GM18507 (cell line): ENCODE data around the gene RAB44.

ENCODE experiments used
- DNase-seq: peaks from one replicate; pipeline ENCODE4 v3.0.0; 2011; ENCODE audit warnings: low read depth; ENCODE audit not compliant: insufficient read length; ENCODE audit errors: extremely low spot score
- FAIRE-seq: peaks from 2 replicates; lab custom pipeline; 2011; peaks lifted over from hg19 to GRCh38; lab: Jason Lieb, UNC

Gene RAB44

DNA sequence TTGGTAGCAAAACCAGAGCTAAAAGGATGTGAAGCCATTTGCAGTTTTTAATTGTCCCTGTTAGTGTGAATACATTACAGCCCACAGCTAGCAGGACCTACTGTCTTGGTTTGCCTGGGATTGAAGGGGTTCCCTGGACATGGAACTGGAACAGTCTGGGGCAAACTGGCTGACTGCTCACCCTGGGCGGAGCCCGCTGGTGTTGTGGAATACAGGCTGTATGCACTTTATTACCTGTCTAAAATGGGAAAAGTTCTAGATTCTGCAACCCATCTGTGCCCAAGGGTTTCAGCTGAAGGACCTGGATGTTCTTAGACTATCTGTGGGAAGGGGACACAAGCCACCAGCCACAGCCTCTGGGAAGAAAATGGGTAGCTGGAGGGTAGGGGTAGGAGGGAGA, 31.3 kb upstream of the RAB44 start:
- no peak for DNase-seq
- FAIRE-seq: no peak

- DNase-seq: peak; percentile 80
- FAIRE-seq: peak; percentile 97
These were observed 30.6 kb upstream of the RAB44 start for GRCh38 chr6:36666826-36667591.

DNA sequence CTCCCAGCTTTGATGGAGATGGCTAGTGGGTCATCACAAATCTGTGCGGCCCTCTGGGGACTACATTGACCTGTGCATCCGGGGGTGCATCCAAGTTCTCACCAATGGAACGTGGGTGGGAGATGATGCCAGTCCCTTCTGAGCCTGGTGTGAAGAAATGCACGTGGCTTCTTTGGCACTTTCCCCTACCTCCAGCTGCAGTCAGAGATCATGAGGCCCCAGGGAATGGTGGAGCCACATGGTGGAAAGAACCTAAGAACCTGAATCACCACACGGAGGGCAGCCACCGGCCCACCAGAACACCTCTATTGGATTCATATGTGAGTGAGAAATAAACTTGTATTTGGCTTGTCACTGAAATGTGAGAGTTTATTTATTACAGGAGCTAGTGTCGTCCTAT, 29.0 kb upstream of the RAB44 start:
- FAIRE-seq: no peak
- DNase-seq: no peak

DNA sequence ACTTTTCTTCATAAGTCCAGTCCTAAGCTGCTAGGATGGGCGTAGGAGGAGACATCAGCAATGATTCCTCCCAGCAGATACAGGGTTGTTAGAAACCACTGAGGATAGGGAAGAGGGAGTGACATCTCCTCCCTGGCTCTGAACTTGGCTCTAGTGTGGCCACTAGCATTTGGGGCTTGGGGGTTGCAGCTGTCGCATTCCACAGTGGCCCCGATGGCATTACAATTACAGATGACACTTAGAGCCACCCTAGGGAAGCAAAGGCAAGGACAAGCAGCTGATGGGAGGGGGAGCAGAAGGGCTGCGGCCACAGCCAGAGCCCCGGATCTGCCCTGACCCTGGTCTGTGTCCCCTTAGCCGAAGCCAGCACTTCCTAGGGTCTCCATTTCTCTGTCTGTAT, 28.6 kb upstream of the RAB44 start:
- DNase-seq (no peak), FAIRE-seq (no peak)

DNA sequence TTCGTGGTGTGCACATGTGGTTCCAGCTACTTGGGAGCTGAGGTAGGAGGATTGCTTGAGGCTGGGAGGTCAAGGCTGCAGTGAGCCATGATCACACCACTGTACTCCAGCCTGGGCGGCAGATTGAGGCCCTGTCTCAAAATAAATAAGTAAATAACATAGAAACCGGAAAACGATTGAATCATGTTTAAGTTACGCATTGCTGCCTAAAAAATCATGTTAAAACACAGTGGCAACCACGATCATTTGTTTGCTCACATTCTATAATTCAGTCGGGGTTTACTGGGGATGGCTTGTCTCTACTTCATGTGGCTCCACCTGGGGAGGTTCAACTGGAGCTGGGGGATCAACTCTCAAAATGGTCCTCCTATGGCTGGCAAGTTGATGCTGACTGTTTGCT, 27.4 kb upstream of the RAB44 start:
- FAIRE-seq: no peak
- no peak for DNase-seq

DNA sequence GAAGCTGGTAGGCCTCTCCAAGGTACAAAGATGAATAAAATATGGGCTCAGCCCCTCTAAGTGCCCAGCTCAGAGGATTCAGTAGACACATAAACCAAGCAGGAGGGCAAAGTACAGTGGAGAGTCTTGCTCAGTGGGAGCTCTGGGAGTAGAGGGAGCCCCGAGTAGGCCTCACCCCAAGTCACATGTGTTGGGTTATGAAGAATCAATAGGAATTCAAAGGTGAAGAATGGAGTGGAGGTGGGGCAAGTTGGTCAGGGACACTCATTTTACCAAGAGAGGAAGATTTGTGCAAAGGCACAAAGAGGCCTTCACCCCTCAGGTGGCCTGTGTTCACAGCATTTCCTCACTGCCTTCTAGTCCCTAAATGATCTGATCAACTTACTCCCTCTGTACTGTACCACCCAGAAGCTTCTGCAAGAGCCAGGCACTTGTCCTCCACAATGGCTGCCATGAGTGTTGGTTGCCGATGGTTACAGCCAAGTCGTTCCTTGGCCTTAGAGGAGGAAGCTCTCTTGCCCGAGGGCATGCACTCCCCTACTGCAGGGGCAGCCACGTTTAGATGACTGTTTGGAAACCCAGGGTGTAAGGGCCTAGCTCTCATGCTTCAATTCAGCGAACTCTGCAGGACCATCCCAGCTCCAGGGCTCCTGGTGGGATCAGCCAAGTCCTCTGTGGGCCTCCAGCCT, 25.8 kb upstream of the RAB44 start:
- FAIRE-seq (no peak), DNase-seq (no peak)

- DNase-seq: no peak
- no peak for FAIRE-seq
These were observed 23.7 kb upstream of the RAB44 start for GRCh38 chr6:36673882-36674281.

- DNase-seq (no peak), FAIRE-seq (no peak)
These were observed 22.7 kb upstream of the RAB44 start for GRCh38 chr6:36674942-36675341.

GRCh38 chr6:36676141-36677058, 21.2 kb upstream of the RAB44 start:
- DNase-seq (no peak), FAIRE-seq (peak; percentile 47)

DNA sequence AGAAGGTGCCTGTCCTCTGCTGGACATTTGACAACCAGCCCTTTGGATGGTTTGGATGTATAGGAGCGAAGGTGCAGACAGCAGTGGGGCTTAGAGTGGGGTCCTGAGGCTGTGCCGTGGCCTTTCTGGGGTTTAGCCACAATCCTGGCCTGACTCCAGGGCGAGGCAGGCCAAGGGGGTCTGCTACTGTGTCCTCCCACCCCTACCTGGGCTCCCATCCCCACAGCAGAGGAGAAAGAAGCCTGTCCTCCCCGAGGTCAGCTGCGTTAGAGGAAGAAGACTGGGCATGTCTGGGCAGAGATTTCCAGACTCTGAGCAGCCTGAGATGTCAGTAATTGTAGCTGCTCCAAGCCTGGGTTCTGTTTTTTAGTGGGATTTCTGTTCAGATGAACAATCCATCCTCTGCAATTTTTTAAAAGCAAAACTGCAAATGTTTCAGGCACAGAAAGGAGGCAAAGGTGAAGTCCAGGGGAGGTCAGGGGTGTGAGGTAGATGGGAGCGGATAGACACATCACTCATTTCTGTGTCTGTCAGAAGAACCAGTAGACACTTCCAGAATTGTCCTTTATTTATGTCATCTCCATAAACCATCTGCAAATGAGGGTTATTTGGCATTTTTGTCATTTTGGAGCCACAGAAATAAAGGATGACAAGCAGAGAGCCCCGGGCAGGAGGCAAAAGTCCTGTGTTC, 20.4 kb upstream of the RAB44 start:
- DNase-seq (no peak), FAIRE-seq (no peak)

- DNase-seq (no peak), FAIRE-seq (peak; percentile 38)
These were observed 19.7 kb upstream of the RAB44 start for GRCh38 chr6:36677753-36678487.

DNA sequence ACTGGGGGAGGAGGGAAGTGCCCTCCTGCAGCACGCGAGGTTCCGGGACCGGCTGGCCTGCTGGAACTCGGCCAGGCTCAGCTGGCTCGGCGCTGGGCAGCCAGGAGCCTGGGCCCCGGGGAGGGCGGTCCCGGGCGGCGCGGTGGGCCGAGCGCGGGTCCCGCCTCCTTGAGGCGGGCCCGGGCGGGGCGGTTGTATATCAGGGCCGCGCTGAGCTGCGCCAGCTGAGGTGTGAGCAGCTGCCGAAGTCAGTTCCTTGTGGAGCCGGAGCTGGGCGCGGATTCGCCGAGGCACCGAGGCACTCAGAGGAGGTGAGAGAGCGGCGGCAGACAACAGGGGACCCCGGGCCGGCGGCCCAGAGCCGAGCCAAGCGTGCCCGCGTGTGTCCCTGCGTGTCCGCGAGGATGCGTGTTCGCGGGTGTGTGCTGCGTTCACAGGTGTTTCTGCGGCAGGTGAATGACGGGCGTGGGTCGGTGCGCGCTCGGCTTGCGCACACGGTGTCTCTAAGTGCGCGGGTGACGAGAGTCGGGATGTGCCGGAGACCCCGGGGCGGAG, 19.1 kb upstream of the RAB44 start, which contains the start of gene CDKN1A:
CDKN1A (plus strand) TSS at position 227 of the 555 bp plus-strand sequence. CDS start 5,388 bp downstream, outside the sequence.
- FAIRE-seq (peak; percentile 70), DNase-seq (peak; percentile 62)

GRCh38 chr6:36679043-36679833, 18.4 kb upstream of the RAB44 start:
- FAIRE-seq (no peak), DNase-seq (no peak)

- FAIRE-seq: peak; percentile 86
- DNase-seq: no peak
These were observed 15.1 kb upstream of the RAB44 start for GRCh38 chr6:36682328-36683144.

GRCh38 chr6:36683145-36683655, 14.4 kb upstream of the RAB44 start:
- DNase-seq (no peak), FAIRE-seq (no peak)

DNA sequence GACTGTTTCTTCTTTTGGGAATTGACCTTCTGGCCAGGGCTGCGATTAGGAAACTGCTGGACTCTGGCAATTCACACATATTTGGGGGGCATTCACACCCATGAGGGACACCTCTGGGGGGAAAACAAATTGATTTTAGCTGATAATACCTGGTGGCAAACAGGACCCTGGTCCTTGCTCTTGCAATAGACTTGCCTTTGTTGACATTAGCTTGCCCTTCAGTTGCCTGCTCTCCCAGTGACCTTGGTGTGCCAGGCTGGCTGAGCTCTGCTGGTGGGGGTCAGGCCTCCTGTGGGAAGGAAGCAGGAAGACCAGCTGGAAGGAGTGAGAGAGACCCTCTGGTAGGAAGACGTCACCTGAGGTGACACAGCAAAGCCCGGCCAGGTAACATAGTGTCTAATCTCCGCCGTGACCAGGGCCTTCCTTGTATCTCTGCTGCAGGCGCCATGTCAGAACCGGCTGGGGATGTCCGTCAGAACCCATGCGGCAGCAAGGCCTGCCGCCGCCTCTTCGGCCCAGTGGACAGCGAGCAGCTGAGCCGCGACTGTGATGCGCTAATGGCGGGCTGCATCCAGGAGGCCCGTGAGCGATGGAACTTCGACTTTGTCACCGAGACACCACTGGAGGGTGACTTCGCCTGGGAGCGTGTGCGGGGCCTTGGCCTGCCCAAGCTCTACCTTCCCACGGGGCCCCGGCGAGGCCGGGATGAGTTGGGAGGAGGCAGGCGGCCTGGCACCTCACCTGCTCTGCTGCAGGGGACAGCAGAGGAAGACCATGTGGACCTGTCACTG, 13.8 kb upstream of the RAB44 start:
- DNase-seq: no peak
- no peak for FAIRE-seq
